ENCODE data around the gene TOR1AIP1.
"Not testable (repeated sequence)": the region's sequence is repeated elsewhere in the genome, so short reads cannot be mapped to it uniquely, and the experiment has no call there.

TOR1AIP1 gene

GRCh38 chr1:179882253-179883039 lies at the start of gene TOR1AIP1:
TOR1AIP1 (plus strand) TSS chr1:179882285; CDS start chr1:179882503, 218 bp downstream.
- DNase-seq = peak; percentile 98 to 100 (median 99)

GRCh38 chr1:179836686-179837445 lies 45.2 kb upstream of the TOR1AIP1 start:
- not testable (repeated sequence) for DNase-seq

GRCh38 chr1:179840107-179840506 lies 42.0 kb upstream of the TOR1AIP1 start:
- DNase-seq = no peak

- no peak for DNase-seq
Measured at GRCh38 chr1:179848233-179848632, 33.9 kb upstream of the TOR1AIP1 start.

- DNase-seq = no peak
Measured at GRCh38 chr1:179853102-179853501, 29.0 kb upstream of the TOR1AIP1 start.

GRCh38 chr1:179855831-179856230 lies 26.3 kb upstream of the TOR1AIP1 start:
- not testable (repeated sequence) for DNase-seq

GRCh38 chr1:179856296-179856695 lies 25.8 kb upstream of the TOR1AIP1 start:
- DNase-seq = no peak

GRCh38 chr1:179857009-179857408 lies 25.1 kb upstream of the TOR1AIP1 start:
- DNase-seq = no peak

GRCh38 chr1:179860652-179861051 lies 21.4 kb upstream of the TOR1AIP1 start:
- no peak for DNase-seq

GRCh38 chr1:179865377-179865776 lies 16.7 kb upstream of the TOR1AIP1 start:
- DNase-seq = no peak

GRCh38 chr1:179866616-179867015 lies 15.5 kb upstream of the TOR1AIP1 start:
- no peak for DNase-seq

GRCh38 chr1:179867493-179868330 lies 14.4 kb upstream of the TOR1AIP1 start:
- peak; percentile 35 to 64 (median 56) for DNase-seq

- DNase-seq = peak; percentile 16 to 75 (median 71)
Measured at GRCh38 chr1:179870870-179871269, 11.2 kb upstream of the TOR1AIP1 start.

- DNase-seq = no peak
Measured at GRCh38 chr1:179871940-179872339, 10.1 kb upstream of the TOR1AIP1 start.

- no peak for DNase-seq
Measured at GRCh38 chr1:179872558-179872957, 9.5 kb upstream of the TOR1AIP1 start.

- no peak for DNase-seq
Measured at GRCh38 chr1:179873438-179873851, 8.6 kb upstream of the TOR1AIP1 start.

- no peak for DNase-seq
Measured at GRCh38 chr1:179875596-179876299, 6.3 kb upstream of the TOR1AIP1 start.

GRCh38 chr1:179876300-179876715 lies 5.8 kb upstream of the TOR1AIP1 start:
- DNase-seq = no peak

GRCh38 chr1:179877586-179878265 lies 4.4 kb upstream of the TOR1AIP1 start, which contains the start of gene TOR1AIP2:
TOR1AIP2 (minus strand) TSS chr1:179877803; CDS start chr1:179852665, 25,138 bp downstream.
- peak; percentile 83 to 97 (median 90) for DNase-seq

- no peak for DNase-seq
Measured at GRCh38 chr1:179879797-179880196, 2.3 kb upstream of the TOR1AIP1 start.

- DNase-seq = no peak
Measured at GRCh38 chr1:179881642-179882252, 338 bp upstream of the TOR1AIP1 start.

All from NCI-H1417 (cell line).